Pancreas (tissue), 10 donors: ENCODE data around the gene LPAR1. TPM values are rescaled to one million over a fixed set of nuclear protein-coding genes. Genes with fewer than 3 reads are reported as not detected.

Source experiments
- ATAC-seq, 4 donors: fragments of 200-7000 bp; cut with Tn5 transposase; one replicate each; pipeline versions ENCODE4 v1.8.0 to v1.9.1; 2020; ENCODE audit warnings: mild to moderate bottlenecking in 4 of 4, moderate library complexity in 4 of 4
- DNase-seq, 6 donors: peaks; one replicate each; pipeline ENCODE4 v3.0.0-alpha.2; 2020
- FAIRE-seq: peaks from 2 replicates; lab custom pipeline; 2012; peaks lifted over from hg19 to GRCh38; lab: Jason Lieb, UNC
- H3K27ac ChIP-seq, 4 donors: fragments of 200-600 bp; sonication (generic); 1 replicate in 3 of 4; 2 replicates in 1 of 4; pipeline versions ENCODE4 v1.5.0 to v1.8.0; 2020
- H3K27me3 ChIP-seq, 4 donors: fragments of 200-600 bp; one replicate each; pipeline ENCODE4 v1.8.0; 2021
- H3K36me3 ChIP-seq, 3 donors: fragments of 200-600 bp; sonication (generic) in 1 of 3; one replicate each; pipeline versions ENCODE4 v1.5.0 to v1.8.0; 2020 to 2021
- H3K4me1 ChIP-seq, 3 donors: fragments of 200-600 bp; one replicate each; pipeline ENCODE4 v1.8.0; 2021
- H3K4me3 ChIP-seq, 4 donors: fragments of 200-600 bp; sonication (generic) in 2 of 4; one replicate each; pipeline versions ENCODE4 v1.5.0 to v1.8.0; 2020 to 2021
- H3K9me3 ChIP-seq, 4 donors: fragments of 200-600 bp; one replicate each; pipeline ENCODE4 v1.8.0; 2021
- CTCF ChIP-seq, 4 donors: fragments of 200-600 bp; sonication (generic) in 3 of 4; IDR thresholded peaks; one replicate each; pipeline versions ENCODE4 v1.5.0 to v1.8.0; 2021; ENCODE audit warnings: antibody characterized with exemption in 4 of 4
- WGBS, 2 donors: extraction: QIAGEN DNeasy Blood & Tissue Kit; methylation state at CpG; one replicate each; pipeline ENCODE4 v1.1.7; 2013; 5-methylcytosine and 5-hydroxymethylcytosine counted together
- intact Hi-C, 3 donors: fragments of 100-400 bp; cut with DNase I; formaldehyde crosslinking; loops; one replicate each; pipeline versions ENCODE4 v1.11.1 to v1.14.2; 2022
- polyA plus RNA-seq, 2 donors: library from polyadenylated mRNA; stranded (reverse); fragments of 200-250 nt; gene quantifications; one replicate each; pipeline ENCODE4 v1.2.3, GENCODE V29; 2013
- total RNA-seq, 6 donors: library from RNA; stranded (reverse); fragmentation: NEBNext Ultra II Directional in 4 of 6; extraction: Animal tissue kit (Norgen Biotek cat#: 25700) in 4 of 6; gene quantifications; one replicate each; pipeline versions ENCODE4 v1.2.1 to v1.2.4, GENCODE V29; 2021 to 2023
- donor health status: healthy with polysubstance abuse.
- donor health status: DM: no; HTN: no; CAD: no; lungs with moderate emphysema.
- donor health status: DM: no; HTN: no; CAD: no.
- donor health status: control.
- donor health status: control.
- donor health status: Bipolar disorder and iron deficiency.
- donor health status: DM: yes; HTN: yes; CAD: no.
- donor health status: DM: no; HTN: no; CAD: no.
- donor health status: DM: no; HTN: no; CAD: no.
- donor health status: DM: yes; HTN: yes; CAD: no.

LPAR1 gene
- total and polyA plus RNA-seq, 8 donors = 3.8 to 11.4 (median 5.2) TPM

GRCh38 chr9:110936719-110937452, 101.4 kb downstream of the LPAR1 start:
- DNase-seq = no peak
- Histone ChIP-seq H3K4me3 (no peak overlapping the region), H3K27ac (no peak overlapping the region), H3K4me1 (no peaks in the 10 kb centered on the region), H3K36me3 (no peaks in the 10 kb centered on the region), H3K27me3 (no peaks in the 10 kb centered on the region), H3K9me3 (no peaks in the 10 kb centered on the region)
- ATAC-seq = peak in 1 of 4 donors; percentile 38
- WGBS, 2 donors = 68 to 78% methylated on average over 3 of the region's 3 CpGs
- TF ChIP-seq CTCF (IDR thresholded peaks at IDR 0.05) = no peak
- intact Hi-C loops = no loop called here
- no peak for FAIRE-seq

- ATAC-seq = no peak
- Histone ChIP-seq H3K9me3 (no peaks in the 10 kb centered on the region), H3K4me3 (no peak overlapping the region), H3K27me3 (no peaks in the 10 kb centered on the region), H3K4me1 (no peaks in the 10 kb centered on the region), H3K36me3 (no peaks in the 10 kb centered on the region), H3K27ac (no peak overlapping the region)
- WGBS, 2 donors = 90 to 94% methylated on average over 3 of the region's 3 CpGs
- DNase-seq = no peak
- intact Hi-C loops = no loop called here
- no peak for TF ChIP-seq CTCF (IDR thresholded peaks at IDR 0.05)
- no peak for FAIRE-seq
These were observed 102.0 kb downstream of the LPAR1 start for GRCh38 chr9:110936237-110936636.

- H3K27ac ChIP-seq = no peak overlapping the region
- H3K9me3 ChIP-seq = no peaks in the 10 kb centered on the region
- WGBS, 2 donors = 82 to 87% methylated on average over 3 of the region's 3 CpGs
- FAIRE-seq (no peak), DNase-seq (no peak), ATAC-seq (no peak)
- H3K4me3 ChIP-seq = no peak overlapping the region
- H3K27me3 ChIP-seq = no peaks in the 10 kb centered on the region
- no peaks in the 10 kb centered on the region for H3K4me1 ChIP-seq
- no peak for TF ChIP-seq CTCF (IDR thresholded peaks at IDR 0.05)
- H3K36me3 ChIP-seq = no peaks in the 10 kb centered on the region
- intact Hi-C loops = no loop called here
These were observed 102.4 kb downstream of the LPAR1 start for GRCh38 chr9:110935829-110936228.

- peaks cover 0 to 8% (median 2%) of the 10 kb centered on the region in 3 donors for H3K4me1 ChIP-seq
- 79 to 91% methylated on average over 4 of the region's 4 CpGs for WGBS, 2 donors
- no peak overlapping the region for H3K27ac ChIP-seq
- intact Hi-C loops = no loop called here
- H3K36me3 ChIP-seq = no peaks in the 10 kb centered on the region
- H3K27me3 ChIP-seq = no peaks in the 10 kb centered on the region
- DNase-seq (no peak), FAIRE-seq (no peak), ATAC-seq (no peak)
- H3K9me3 ChIP-seq = no peaks in the 10 kb centered on the region
- no peak for TF ChIP-seq CTCF (IDR thresholded peaks at IDR 0.05)
- no peak overlapping the region for H3K4me3 ChIP-seq
These were observed 104.8 kb downstream of the LPAR1 start for GRCh38 chr9:110933350-110934001.

GRCh38 chr9:110932863-110933262, 105.4 kb downstream of the LPAR1 start:
- WGBS, 2 donors = 86 to 93% methylated on average over 3 of the region's 3 CpGs
- Histone ChIP-seq H3K4me1 (peaks cover 0 to 9% (median 2%) of the 10 kb centered on the region in 3 donors), H3K36me3 (no peaks in the 10 kb centered on the region), H3K27me3 (no peaks in the 10 kb centered on the region), H3K4me3 (no peak overlapping the region), H3K27ac (no peak overlapping the region), H3K9me3 (no peaks in the 10 kb centered on the region)
- TF ChIP-seq CTCF (IDR thresholded peaks at IDR 0.05) = no peak
- DNase-seq (no peak), ATAC-seq (no peak), FAIRE-seq (no peak)
- intact Hi-C loops = no loop called here
